GM06990 (cell line): ENCODE measurements around the gene G6PC1.
"Not testable (repeated sequence)": the region's sequence is repeated elsewhere in the genome, so short reads cannot be mapped to it uniquely, and the experiment has no call there.

Experiments used
- DNase-seq: peaks from one replicate; pipeline ENCODE4 v3.0.0-alpha.2; 2011; ENCODE audit not compliant: insufficient read length; ENCODE audit errors: extremely low read depth
- H3K27me3 ChIP-seq: replicated peaks from 2 replicates; pipeline ENCODE4 v1.6.0; 2011; ENCODE audit warnings: low read length; ENCODE audit not compliant: control insufficient read depth, insufficient read depth
- H3K36me3 ChIP-seq: 2 replicates; pipeline ENCODE4 v1.5.1; 2011; ENCODE audit warnings: low read length; ENCODE audit not compliant: control insufficient read depth, insufficient read depth
- H3K4me3 ChIP-seq: replicated peaks from 2 replicates; pipeline ENCODE4 v1.5.1; 2011; ENCODE audit warnings: low read depth, mild to moderate bottlenecking, control low read depth, low read length
- TF ChIP-seq, protein P1 (sequence below): IDR thresholded peaks from 2 replicates; pipeline ENCODE4 v1.5.1; 2011; ENCODE audit warnings: low read length, control low read depth, mild to moderate bottlenecking, inconsistent platforms; ENCODE audit not compliant: insufficient read depth, poor library complexity, severe bottlenecking

The G6PC1 gene

DNA sequence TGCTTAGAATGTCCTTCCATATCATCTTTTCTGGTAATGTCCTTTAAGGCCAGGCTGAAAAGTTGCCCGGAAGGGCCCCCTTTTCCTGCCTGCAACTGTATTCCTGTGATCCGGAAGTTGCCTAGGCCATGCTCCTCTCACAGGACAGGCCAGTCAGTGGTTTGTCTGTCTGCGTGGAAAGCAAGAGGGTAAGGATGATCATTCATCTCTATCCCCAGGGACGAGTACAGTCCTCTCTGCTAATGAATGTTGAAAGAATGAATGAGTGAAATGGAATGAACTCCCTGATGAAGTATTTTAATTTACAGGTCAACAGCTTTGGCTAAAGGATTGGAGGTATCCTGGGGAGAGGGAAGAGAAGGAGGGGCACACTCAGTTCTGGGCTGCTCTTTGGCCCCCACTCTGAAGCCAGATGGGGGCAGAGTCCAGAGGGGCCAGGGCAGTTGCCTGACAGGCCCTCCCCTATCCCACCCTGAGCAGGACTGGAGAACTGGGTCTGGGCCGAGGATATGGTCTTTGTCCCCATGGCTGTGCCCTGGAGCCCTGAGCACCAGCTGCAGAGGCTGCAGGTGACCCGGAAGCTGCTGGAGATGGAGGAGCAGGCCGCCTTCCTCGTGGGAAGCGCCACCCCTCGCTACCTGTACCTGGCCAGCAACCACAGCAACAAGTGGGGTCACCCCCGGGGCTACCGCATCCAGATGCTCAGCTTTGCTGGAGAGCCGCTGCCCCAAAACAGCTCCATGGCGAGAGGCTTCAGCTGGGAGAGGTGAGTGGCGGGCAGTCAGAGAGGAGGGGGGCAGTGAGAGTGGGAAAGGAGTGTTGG is 46.4 kb upstream of the G6PC1 start:
- H3K4me3 ChIP-seq: no peak overlapping the region
- H3K36me3 ChIP-seq: no peaks in the 10 kb centered on the region
- TF ChIP-seq, protein P1, sequence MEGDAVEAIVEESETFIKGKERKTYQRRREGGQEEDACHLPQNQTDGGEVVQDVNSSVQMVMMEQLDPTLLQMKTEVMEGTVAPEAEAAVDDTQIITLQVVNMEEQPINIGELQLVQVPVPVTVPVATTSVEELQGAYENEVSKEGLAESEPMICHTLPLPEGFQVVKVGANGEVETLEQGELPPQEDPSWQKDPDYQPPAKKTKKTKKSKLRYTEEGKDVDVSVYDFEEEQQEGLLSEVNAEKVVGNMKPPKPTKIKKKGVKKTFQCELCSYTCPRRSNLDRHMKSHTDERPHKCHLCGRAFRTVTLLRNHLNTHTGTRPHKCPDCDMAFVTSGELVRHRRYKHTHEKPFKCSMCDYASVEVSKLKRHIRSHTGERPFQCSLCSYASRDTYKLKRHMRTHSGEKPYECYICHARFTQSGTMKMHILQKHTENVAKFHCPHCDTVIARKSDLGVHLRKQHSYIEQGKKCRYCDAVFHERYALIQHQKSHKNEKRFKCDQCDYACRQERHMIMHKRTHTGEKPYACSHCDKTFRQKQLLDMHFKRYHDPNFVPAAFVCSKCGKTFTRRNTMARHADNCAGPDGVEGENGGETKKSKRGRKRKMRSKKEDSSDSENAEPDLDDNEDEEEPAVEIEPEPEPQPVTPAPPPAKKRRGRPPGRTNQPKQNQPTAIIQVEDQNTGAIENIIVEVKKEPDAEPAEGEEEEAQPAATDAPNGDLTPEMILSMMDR: no peak
- no peak for DNase-seq
- H3K27me3 ChIP-seq: no peaks in the 10 kb centered on the region

DNA sequence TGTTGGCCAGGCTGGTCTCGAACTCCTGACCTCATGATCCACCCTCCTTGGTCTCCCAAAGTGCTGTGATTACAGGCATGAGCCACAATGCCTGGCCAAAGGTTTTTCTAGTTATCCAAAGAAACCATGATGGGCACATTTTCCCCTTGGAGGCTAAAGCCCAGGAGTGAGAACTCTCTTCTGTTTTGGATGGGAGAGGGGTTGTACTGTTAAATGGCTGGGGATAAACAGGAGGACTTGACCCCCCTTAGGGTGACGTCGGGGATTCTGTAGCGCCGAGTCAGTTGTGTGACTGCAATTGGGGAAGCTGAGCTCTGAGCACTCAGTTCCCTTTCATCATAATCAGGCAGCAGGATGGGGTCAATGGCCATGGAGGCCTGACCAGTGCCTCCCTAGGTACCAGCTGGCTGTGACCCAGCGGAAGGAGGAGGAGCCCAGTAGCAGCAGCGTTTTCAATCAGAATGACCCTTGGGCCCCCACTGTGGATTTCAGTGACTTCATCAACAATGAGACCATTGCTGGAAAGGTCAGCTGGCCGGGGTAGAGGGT is 45.5 kb upstream of the G6PC1 start:
- DNase-seq: no peak
- Histone ChIP-seq H3K4me3 (no peak overlapping the region), H3K36me3 (no peaks in the 10 kb centered on the region), H3K27me3 (no peaks in the 10 kb centered on the region)
- TF ChIP-seq, protein P1: no peak

DNA sequence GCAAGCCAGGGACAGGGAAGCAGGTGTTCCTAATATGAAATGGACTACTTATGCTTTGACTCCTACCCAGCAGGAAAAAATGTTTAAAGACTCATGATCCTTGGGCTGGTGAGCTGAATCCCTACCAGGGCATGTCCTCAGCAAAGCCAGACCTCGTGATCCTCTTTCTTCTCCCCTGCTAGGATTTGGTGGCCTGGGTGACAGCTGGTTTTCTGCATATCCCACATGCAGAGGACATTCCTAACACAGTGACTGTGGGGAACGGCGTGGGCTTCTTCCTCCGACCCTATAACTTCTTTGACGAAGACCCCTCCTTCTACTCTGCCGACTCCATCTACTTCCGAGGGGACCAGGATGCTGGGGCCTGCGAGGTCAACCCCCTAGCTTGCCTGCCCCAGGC is 44.5 kb upstream of the G6PC1 start:
- not testable (repeated sequence) for H3K4me3 ChIP-seq, H3K27me3 ChIP-seq, DNase-seq, H3K36me3 ChIP-seq

DNA sequence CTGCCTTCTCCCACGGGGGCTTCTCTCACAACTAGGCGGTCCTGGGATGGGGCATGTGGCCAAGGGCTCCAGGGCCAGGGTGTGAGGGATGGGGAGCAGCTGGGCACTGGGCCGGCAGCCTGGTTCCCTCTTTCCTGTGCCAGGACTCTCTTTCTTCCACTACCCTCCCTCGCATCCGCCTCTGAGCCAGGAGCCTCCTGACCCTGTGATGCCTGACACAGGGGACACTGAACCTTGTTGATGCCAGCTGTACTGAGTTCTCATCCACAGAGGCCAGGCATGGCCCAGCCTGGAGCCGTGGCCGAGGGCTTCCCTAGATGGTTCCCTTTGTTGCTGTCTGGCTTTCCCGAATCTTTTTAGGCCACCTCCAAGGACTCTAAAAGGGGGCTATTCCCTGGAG is 44.1 kb upstream of the G6PC1 start:
- not testable (repeated sequence) for H3K4me3 ChIP-seq, H3K27me3 ChIP-seq, DNase-seq, H3K36me3 ChIP-seq

DNA sequence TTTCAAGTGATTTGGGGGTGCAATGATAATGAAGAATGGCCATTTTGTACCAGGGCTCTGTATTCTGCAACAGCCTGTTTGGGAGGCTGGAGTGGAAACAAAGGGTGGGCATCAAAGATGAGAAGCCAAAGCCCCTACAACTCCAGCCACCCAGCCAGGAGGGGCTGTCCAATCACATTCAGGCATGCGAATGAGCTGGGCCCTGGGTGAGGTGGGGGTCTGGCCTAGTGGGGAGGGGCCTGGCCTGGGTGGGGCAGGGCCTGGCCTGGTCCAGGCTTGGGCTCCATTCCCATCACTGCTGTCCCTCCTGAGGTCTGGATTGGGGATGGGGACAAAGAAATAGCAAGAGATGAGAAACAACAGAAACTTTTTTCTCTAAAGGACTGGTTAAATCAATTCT is 43.2 kb upstream of the G6PC1 start:
- DNase-seq: no peak
- Histone ChIP-seq H3K4me3 (no peak overlapping the region), H3K36me3 (no peaks in the 10 kb centered on the region), H3K27me3 (no peaks in the 10 kb centered on the region)
- TF ChIP-seq, protein P1: no peak

DNA sequence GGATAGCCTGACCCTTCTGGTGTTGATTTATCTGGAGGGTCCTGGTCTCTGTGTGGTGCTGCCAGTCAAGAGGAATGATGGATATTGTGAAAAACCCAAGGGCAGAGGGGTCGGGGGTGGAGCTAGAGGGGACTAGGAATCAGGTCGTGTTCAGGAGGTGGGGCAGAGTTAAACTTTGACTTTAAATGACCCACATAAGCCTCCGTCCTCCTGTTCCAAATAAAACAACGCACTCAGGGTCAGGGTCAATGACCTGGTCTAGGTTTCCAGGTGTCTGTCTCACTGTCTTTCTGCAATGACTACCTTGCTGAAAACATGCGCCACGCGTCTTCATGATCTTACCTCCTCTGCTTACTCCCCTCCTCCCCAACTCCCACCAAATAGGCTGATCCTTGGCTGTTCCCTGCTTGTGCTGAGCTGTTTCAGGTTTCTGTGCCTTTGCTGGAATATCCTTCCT is 34.9 kb upstream of the G6PC1 start:
- no peak for DNase-seq
- Histone ChIP-seq H3K4me3 (no peak overlapping the region), H3K27me3 (no peaks in the 10 kb centered on the region), H3K36me3 (no peaks in the 10 kb centered on the region)
- TF ChIP-seq, protein P1: no peak
